Panc1 (cell line): ENCODE results near the gene HACD3. TPM values are rescaled to one million over a fixed set of nuclear protein-coding genes. Genes with fewer than 3 reads are reported as not detected.
"Not testable (repeated sequence)": the region's sequence is repeated elsewhere in the genome, so short reads cannot be mapped to it uniquely, and the experiment has no call there.

Experiments used
- ATAC-seq: fragments of 200-7000 bp; cut with Tn5 transposase; 2 replicates; pipeline ENCODE4 v1.9.1; 2020; ENCODE audit warnings: mild to moderate bottlenecking, moderate library complexity
- BruUV-seq: library from RNA; stranded (reverse); fragments of 400-500 nt; replicated peaks from 2 replicates; lab custom pipeline; 2021; lab: Mats Ljungman, UMichigan
- CTCF ChIA-PET: fragments of 300-600 bp; sonication (Branson Sonifier 250); formaldehyde crosslinking; loops from one replicate; lab custom pipeline; 2022; ENCODE audit warnings: antibody characterized with exemption; lab: Charles Lee
- POLR2A ChIA-PET: fragments of 300-600 bp; sonication (Branson Sonifier 250); formaldehyde crosslinking; loops from one replicate; lab custom pipeline; 2022; ENCODE audit warnings: antibody characterized with exemption; lab: Charles Lee
- DNase-seq: peaks from one replicate; pipeline ENCODE4 v3.0.0-alpha.2; 2010; ENCODE audit warnings: low read depth, low spot score
- H3K27ac ChIP-seq: 2 replicates; pipeline ENCODE4 v1.5.1; 2011; ENCODE audit warnings: mild to moderate bottlenecking, low read length, inconsistent platforms
- H3K27me3 ChIP-seq: fragments of 200-500 bp; sonication (Bioruptor generic); 2 replicates; pipeline ENCODE4 v1.6.0; 2014; ENCODE audit warnings: low read length, inconsistent platforms; ENCODE audit not compliant: control insufficient read depth, insufficient read depth
- H3K36me3 ChIP-seq: fragments of 200-500 bp; sonication (Bioruptor generic); 2 replicates; pipeline ENCODE4 v1.5.1; 2014; ENCODE audit warnings: inconsistent platforms, mild to moderate bottlenecking, low read length, moderate library complexity; ENCODE audit not compliant: control insufficient read depth, insufficient read depth
- H3K4me1 ChIP-seq: 2 replicates; pipeline ENCODE4 v1.5.1; 2011; ENCODE audit warnings: inconsistent platforms, mild to moderate bottlenecking, low read length, moderate library complexity; ENCODE audit not compliant: control insufficient read depth, insufficient read depth
- H3K4me3 ChIP-seq, 2 experiments: 2 replicates each; pipeline ENCODE4 v1.5.1; 2011 to 2012; ENCODE audit warnings: low read depth in 2 of 2, low read length in 2 of 2, mild to moderate bottlenecking in 2 of 2, inconsistent platforms in 1 of 2, moderate library complexity in 1 of 2
- H3K9me3 ChIP-seq: fragments of 200-500 bp; sonication (Bioruptor generic); 2 replicates; pipeline ENCODE4 v1.5.1; 2014; ENCODE audit warnings: low read depth, mild to moderate bottlenecking, inconsistent platforms, low read length, moderate library complexity; ENCODE audit not compliant: control insufficient read depth, insufficient read depth
- POLR2AphosphoS5 ChIP-seq: IDR thresholded peaks from 2 replicates; pipeline ENCODE4 v1.6.1; 2012; ENCODE audit warnings: mild to moderate bottlenecking, low read depth, low read length, moderate library complexity
- SIN3A ChIP-seq: IDR thresholded peaks from 2 replicates; pipeline ENCODE4 v1.6.1; 2012; ENCODE audit warnings: low read depth, mild to moderate bottlenecking, low read length, moderate library complexity, borderline replicate concordance; ENCODE audit not compliant: insufficient read depth
- TCF7L2 ChIP-seq: IDR thresholded peaks from 2 replicates; pipeline ENCODE4 v1.6.1; 2011; ENCODE audit warnings: mild to moderate bottlenecking, low read depth, low read length, inconsistent platforms
- in situ Hi-C: cut with HindIII; loops from 2 replicates; pipeline ENCODE4 v1.10.0; 2016; ENCODE audit warnings: low sequenced_read_pairs, low pct_unique_long_range_greater_than_20kb
- intact Hi-C: fragments of 100-400 bp; cut with micrococcal nuclease; formaldehyde crosslinking; loops from one replicate; pipeline ENCODE4 v1.10.0; 2022; ENCODE audit not compliant: unreplicated experiment
- total RNA-seq: library from RNA; stranded (reverse); gene quantifications from one replicate; pipeline ENCODE4 v1.2.1, GENCODE V29; 2021; ENCODE audit not compliant: unreplicated experiment
- TF ChIP-seq, protein P1 (sequence below), 2 experiments: IDR thresholded peaks; 2 replicates each; pipeline ENCODE4 v1.6.1; 2011 to 2012; ENCODE audit warnings: low read depth in 2 of 2, control low read depth in 1 of 2, low read length in 1 of 2, mild to moderate bottlenecking in 1 of 2, moderate library complexity in 1 of 2; ENCODE audit not compliant: insufficient read depth in 1 of 2
- TF ChIP-seq, protein P2 (sequence below): fragments of 450-650 bp; IDR thresholded peaks from 2 replicates; pipeline ENCODE4 v1.5.1; 2017; ENCODE audit warnings: mild to moderate bottlenecking

HACD3 gene
- total RNA-seq, 1 experiment from 2014 or later, result 83.2 TPM

DNA sequence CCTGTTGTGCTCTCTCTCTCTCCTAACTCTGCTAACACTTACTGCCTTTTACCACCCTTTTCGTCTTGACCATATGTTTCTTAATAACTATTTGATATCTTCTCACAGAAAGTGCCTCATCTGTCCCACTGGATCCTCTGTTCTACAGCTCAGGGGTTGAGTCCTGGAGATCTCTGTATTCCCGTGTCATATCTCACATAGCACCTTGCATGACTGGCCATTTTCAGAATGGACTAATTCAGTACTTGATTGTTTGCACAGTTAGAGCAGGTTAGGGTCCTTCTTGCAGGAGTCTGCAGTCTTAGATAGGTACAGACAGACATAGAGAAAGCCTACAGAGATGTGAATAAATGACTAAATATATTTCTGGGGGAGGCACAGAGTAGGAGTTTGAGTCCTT is 20.9 kb downstream of the HACD3 start:
- CTCF ChIA-PET, result no interaction called here
- TF ChIP-seq, protein P1, sequence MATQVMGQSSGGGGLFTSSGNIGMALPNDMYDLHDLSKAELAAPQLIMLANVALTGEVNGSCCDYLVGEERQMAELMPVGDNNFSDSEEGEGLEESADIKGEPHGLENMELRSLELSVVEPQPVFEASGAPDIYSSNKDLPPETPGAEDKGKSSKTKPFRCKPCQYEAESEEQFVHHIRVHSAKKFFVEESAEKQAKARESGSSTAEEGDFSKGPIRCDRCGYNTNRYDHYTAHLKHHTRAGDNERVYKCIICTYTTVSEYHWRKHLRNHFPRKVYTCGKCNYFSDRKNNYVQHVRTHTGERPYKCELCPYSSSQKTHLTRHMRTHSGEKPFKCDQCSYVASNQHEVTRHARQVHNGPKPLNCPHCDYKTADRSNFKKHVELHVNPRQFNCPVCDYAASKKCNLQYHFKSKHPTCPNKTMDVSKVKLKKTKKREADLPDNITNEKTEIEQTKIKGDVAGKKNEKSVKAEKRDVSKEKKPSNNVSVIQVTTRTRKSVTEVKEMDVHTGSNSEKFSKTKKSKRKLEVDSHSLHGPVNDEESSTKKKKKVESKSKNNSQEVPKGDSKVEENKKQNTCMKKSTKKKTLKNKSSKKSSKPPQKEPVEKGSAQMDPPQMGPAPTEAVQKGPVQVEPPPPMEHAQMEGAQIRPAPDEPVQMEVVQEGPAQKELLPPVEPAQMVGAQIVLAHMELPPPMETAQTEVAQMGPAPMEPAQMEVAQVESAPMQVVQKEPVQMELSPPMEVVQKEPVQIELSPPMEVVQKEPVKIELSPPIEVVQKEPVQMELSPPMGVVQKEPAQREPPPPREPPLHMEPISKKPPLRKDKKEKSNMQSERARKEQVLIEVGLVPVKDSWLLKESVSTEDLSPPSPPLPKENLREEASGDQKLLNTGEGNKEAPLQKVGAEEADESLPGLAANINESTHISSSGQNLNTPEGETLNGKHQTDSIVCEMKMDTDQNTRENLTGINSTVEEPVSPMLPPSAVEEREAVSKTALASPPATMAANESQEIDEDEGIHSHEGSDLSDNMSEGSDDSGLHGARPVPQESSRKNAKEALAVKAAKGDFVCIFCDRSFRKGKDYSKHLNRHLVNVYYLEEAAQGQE (IDR thresholded peaks at IDR 0.05; ENCODE audit: insufficient read depth in 1 of 2, low read depth in 2 of 2, low read length in 1 of 2), result no peak
- TF ChIP-seq, protein P2, sequence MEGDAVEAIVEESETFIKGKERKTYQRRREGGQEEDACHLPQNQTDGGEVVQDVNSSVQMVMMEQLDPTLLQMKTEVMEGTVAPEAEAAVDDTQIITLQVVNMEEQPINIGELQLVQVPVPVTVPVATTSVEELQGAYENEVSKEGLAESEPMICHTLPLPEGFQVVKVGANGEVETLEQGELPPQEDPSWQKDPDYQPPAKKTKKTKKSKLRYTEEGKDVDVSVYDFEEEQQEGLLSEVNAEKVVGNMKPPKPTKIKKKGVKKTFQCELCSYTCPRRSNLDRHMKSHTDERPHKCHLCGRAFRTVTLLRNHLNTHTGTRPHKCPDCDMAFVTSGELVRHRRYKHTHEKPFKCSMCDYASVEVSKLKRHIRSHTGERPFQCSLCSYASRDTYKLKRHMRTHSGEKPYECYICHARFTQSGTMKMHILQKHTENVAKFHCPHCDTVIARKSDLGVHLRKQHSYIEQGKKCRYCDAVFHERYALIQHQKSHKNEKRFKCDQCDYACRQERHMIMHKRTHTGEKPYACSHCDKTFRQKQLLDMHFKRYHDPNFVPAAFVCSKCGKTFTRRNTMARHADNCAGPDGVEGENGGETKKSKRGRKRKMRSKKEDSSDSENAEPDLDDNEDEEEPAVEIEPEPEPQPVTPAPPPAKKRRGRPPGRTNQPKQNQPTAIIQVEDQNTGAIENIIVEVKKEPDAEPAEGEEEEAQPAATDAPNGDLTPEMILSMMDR, result no peak
- no peak for TF ChIP-seq SIN3A
- no peak for TF ChIP-seq TCF7L2
- no peak for TF ChIP-seq POLR2AphosphoS5
- intact Hi-C loops, result no loop called here

DNA sequence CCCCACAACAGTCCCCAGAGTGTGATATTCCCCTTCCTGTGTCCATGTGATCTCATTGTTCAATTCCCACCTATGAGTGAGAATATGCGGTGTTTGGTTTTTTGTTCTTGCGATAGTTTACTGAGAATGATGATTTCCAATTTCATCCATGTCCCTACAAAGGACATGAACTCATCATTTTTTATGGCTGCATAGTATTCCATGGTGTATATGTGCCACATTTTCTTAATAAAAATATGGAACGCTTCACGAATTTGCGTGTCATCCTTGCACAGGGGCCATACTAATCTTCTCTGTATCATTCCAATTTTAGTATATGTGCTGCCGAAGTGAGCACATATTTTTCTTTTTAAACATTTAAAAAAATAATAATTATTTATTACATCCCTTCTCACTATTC is 22.6 kb downstream of the HACD3 start:
- in situ Hi-C loops, ATAC-seq, CTCF ChIA-PET, H3K4me1 ChIP-seq, DNase-seq, H3K27me3 ChIP-seq, BruUV-seq, intact Hi-C loops, POLR2A ChIA-PET, H3K36me3 ChIP-seq, H3K9me3 ChIP-seq, H3K27ac ChIP-seq, H3K4me3 ChIP-seq: not testable (repeated sequence)

More for the DNA sequence above, 20.9 kb downstream of the HACD3 start:
- no peak overlapping the region for H3K4me3 ChIP-seq
- in situ Hi-C loops, result no loop called here
- H3K27ac ChIP-seq, result no peak overlapping the region
- no peaks in the 10 kb centered on the region for H3K9me3 ChIP-seq
- ATAC-seq (no peak; the same call in 1 of the 2 replicates), DNase-seq (no peak)
- peaks cover 10% of the 10 kb centered on the region for H3K4me1 ChIP-seq
- no peaks in the 10 kb centered on the region for H3K27me3 ChIP-seq
- H3K36me3 ChIP-seq, result peaks cover 3% of the 10 kb centered on the region; the same call in 1 of the 2 replicates
- BruUV-seq, result no TSS peak
- POLR2A ChIA-PET, result interaction anchor here (0.7 kb wide), 1 partner anchor 103 kb away, joined by 3 read pairs; no protein-coding TSS in a partner anchor

DNA sequence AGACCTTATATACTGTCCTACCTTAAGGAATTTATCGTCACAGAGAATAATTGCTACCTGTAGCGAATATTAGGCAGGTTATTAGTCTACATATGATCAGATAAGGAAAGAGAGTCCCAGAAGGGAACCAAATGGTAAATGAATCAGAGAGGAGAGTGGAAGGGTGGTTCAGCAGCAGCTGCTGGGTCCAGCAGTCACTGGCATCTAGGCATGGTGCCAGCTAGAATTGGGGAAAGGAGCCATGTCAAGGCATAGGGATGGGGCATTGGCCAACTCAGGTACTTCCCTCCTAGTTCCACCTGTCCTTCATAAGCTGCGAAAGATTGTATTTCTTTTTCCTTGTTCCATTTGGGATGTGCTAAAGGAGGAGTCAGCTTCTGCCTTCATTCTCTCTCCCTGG is 23.4 kb downstream of the HACD3 start:
- no peaks in the 10 kb centered on the region for H3K27me3 ChIP-seq
- no peak for DNase-seq
- intact Hi-C loops (no loop called here), in situ Hi-C loops (no loop called here)
- BruUV-seq, result no TSS peak
- peaks cover 10% of the 10 kb centered on the region for H3K4me1 ChIP-seq
- no peak overlapping the region for H3K4me3 ChIP-seq
- peaks cover 9% of the 10 kb centered on the region for H3K36me3 ChIP-seq
- CTCF ChIA-PET, result no interaction called here
- POLR2A ChIA-PET, result no interaction called here
- H3K27ac ChIP-seq, result no peak overlapping the region
- H3K9me3 ChIP-seq, result no peaks in the 10 kb centered on the region
- no peak for ATAC-seq
- TF ChIP-seq, protein P2, result no peak
- TF ChIP-seq SIN3A, result no peak
- TF ChIP-seq, protein P1 (IDR thresholded peaks at IDR 0.05; ENCODE audit: insufficient read depth in 1 of 2, low read depth in 2 of 2, low read length in 1 of 2), result no peak
